ENCODE data around the gene SUPT5H. TPM values are rescaled to one million over a fixed set of nuclear protein-coding genes. Genes with fewer than 3 reads are reported as not detected.
A peak's percentile ranks its signal among the peaks of the same experiment; 100 is the strongest.
"Not testable (repeated sequence)": the region's sequence is repeated elsewhere in the genome, so short reads cannot be mapped to it uniquely, and the experiment has no call there.

The SUPT5H gene
- total and polyA plus RNA-seq, 8 donors, result 61.7 to 127 (median 109) TPM

- Histone ChIP-seq H3K27me3 (no peaks in the 10 kb centered on the region), H3K4me1 (peaks cover 6 to 10% (median 9%) of the 10 kb centered on the region in 4 donors), H3K9me3 (no peaks in the 10 kb centered on the region), H3K27ac (no peak overlapping the region), H3K36me3 (peaks cover 51 to 70% (median 65%) of the 10 kb centered on the region in 4 donors), H3K4me3 (no peak overlapping the region)
- intact Hi-C loops (cut with DNase I; ENCODE audit: low total_unique reads), result loop anchor here (10.0 kb wide), 1 partner anchor 59 kb away; the partner anchor contains the start of gene EID2B
- TF ChIP-seq CTCF (IDR thresholded peaks at IDR 0.05) (no peak), EP300 (IDR thresholded peaks at IDR 0.05) (no peak), POLR2AphosphoS5 (IDR thresholded peaks at IDR 0.05) (no peak), POLR2A (IDR thresholded peaks at IDR 0.05) (no peak)
- no peak for DNase-seq
- 87 to 100% (median 96%) methylated on average over 2 of the region's 2 CpGs for WGBS, 5 donors
Observed at GRCh38 chr19:39475748-39476147, 30.4 kb downstream of the SUPT5H start.

GRCh38 chr19:39479319-39479801 is 34.0 kb downstream of the SUPT5H start:
- intact Hi-C loops (cut with DNase I; ENCODE audit: low total_unique reads), result loop anchor here (10.0 kb wide), 1 partner anchor 55 kb away; the partner anchor contains the start of gene EID2B
- H3K4me1 ChIP-seq, result peaks cover 15 to 28% (median 21%) of the 10 kb centered on the region in 4 donors
- peak overlapping the region in 1 of 5 donors; percentile 91 for H3K27ac ChIP-seq
- not testable (repeated sequence) for H3K9me3 ChIP-seq, H3K4me3 ChIP-seq, DNase-seq, H3K27me3 ChIP-seq
- peaks cover 19 to 51% (median 46%) of the 10 kb centered on the region in 4 donors for H3K36me3 ChIP-seq
- WGBS, 5 donors, result 68 to 75% (median 72%) methylated on average over 11 of the region's 11 CpGs

- TF ChIP-seq POLR2A (IDR thresholded peaks at IDR 0.05), result no peak
- TF ChIP-seq EP300 (IDR thresholded peaks at IDR 0.05), result no peak
- no peak for TF ChIP-seq POLR2AphosphoS5 (IDR thresholded peaks at IDR 0.05)
- TF ChIP-seq CTCF (IDR thresholded peaks at IDR 0.05), result no peak
- peak overlapping the region; percentile 90 to 98 (median 93) for H3K4me3 ChIP-seq
- no peaks in the 10 kb centered on the region for H3K9me3 ChIP-seq
- no peak for DNase-seq
- H3K36me3 ChIP-seq, result peaks cover 14 to 51% (median 46%) of the 10 kb centered on the region in 4 donors
- intact Hi-C loops (cut with DNase I; ENCODE audit: low total_unique reads), result loop anchor here (10.0 kb wide), 1 partner anchor 55 kb away; the partner anchor contains the start of gene EID2B
- no peaks in the 10 kb centered on the region for H3K27me3 ChIP-seq
- 31 to 43% (median 41%) methylated on average over 10 of the region's 10 CpGs for WGBS, 5 donors
- peak overlapping the region; percentile 80 to 91 (median 86) for H3K27ac ChIP-seq
- H3K4me1 ChIP-seq, result peaks cover 15 to 28% (median 21%) of the 10 kb centered on the region in 4 donors
Observed at GRCh38 chr19:39479916-39480315, 34.5 kb downstream of the SUPT5H start.

GRCh38 chr19:39480337-39481228 is 35.2 kb downstream of the SUPT5H start, which contains the start of gene TIMM50:
TIMM50 (plus strand) TSS chr19:39480838; CDS start chr19:39480854, 16 bp downstream.
- peaks cover 19 to 51% (median 46%) of the 10 kb centered on the region in 4 donors for H3K36me3 ChIP-seq
- intact Hi-C loops (cut with DNase I; ENCODE audit: low total_unique reads), result no loop called here
- peaks cover 15 to 28% (median 21%) of the 10 kb centered on the region in 4 donors for H3K4me1 ChIP-seq
- 0 to 2% (median 0%) methylated on average over 47 to 62 of the region's 62 CpGs for WGBS, 5 donors
- peak; percentile 83 to 97 (median 86) for TF ChIP-seq POLR2AphosphoS5 (IDR thresholded peaks at IDR 0.05)
- TF ChIP-seq CTCF (IDR thresholded peaks at IDR 0.05), result peak in 1 of 7 experiments; percentile 7
- TF ChIP-seq POLR2A (IDR thresholded peaks at IDR 0.05), result no peak
- no peak for TF ChIP-seq EP300 (IDR thresholded peaks at IDR 0.05)
- peak within 1 kb of the TSS; percentile 90 to 98 (median 93) for H3K4me3 ChIP-seq
- DNase-seq, result peak; percentile 97 to 98
- H3K27ac ChIP-seq, result peak within 1 kb of the TSS; percentile 80 to 91 (median 86)
- H3K27me3 ChIP-seq, result no peaks in the 10 kb centered on the region
- no peaks in the 10 kb centered on the region for H3K9me3 ChIP-seq
